ENCODE results near the gene CEP131. TPM values are rescaled to one million over a fixed set of nuclear protein-coding genes. Genes with fewer than 3 reads are reported as not detected.

The CEP131 gene
- total RNA-seq, 2 experiments from 2014 or later = 13.6 to 19.5 TPM

DNA sequence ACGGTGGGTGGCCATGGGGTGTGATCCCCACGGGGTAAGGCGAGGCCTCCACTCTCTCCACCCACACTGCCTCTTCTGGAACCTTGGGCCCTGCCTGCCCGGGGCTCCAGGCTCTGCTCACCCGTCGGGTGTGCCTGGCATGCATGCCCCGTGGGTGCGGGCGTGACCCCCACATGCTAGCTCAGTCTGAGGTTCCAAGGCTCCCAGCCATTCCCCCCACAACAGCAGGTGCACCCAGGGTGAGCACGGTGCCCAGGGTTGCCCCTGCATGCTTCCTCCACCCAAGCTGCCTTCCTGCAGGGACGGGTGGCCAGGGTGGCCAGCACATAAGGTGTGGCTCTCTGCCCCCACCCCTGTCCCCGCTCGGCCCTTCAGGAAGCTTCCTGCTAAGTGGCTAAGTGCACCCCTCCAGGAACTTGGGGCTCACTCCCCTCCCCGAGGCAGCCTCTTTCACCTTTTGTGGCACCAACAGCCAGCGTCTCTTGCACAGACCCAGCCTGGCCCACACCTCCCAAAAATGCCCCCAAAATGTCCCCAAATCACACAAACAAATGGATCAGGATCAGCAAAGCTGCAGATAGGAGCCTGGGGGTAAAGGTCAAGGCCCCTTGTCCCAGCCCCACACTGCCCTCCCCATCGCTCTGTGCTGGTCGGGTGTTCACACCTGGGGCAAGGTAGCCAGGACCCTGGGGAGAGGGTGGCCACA, 78.9 kb downstream of the CEP131 start:
- ChIA-PET POLR2A (no interaction called here), CTCF (interaction anchor here (1.0 to 2.2 kb wide), 3 partner anchors 9 to 341 kb away, joined by 3 to 7 read pairs (median 4); partner anchors contain the start of genes NDUFAF8 and TEPSIN)
- H3K9me3 Mint-ChIP-seq = peaks cover 4% of the 10 kb centered on the region
- H3K4me3 Mint-ChIP-seq = no peak overlapping the region
- no peaks in the 10 kb centered on the region for H3K4me1 Mint-ChIP-seq
- no peak overlapping the region for H3K27ac Mint-ChIP-seq
- no peak for DNase-seq
- no peaks in the 10 kb centered on the region for H3K27me3 Mint-ChIP-seq
- H3K36me3 Mint-ChIP-seq (ENCODE audit: low read depth) = no peaks in the 10 kb centered on the region

DNA sequence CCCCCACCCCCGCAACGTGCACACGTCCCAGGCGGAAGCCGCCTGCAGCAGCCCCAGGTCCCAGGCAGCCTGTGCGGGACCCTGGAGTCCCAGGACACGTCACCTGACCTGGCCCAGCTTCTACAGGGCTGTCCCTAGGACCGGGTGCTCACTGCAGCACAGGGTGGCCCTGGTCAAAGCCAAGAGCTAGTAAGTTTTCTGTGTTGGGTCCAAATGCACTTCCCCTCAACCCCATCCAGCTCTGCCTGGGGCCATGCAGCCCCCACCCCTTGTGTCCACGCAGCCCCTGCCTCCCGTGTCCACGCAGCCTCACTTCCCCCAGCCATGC, 79.6 kb downstream of the CEP131 start:
- DNase-seq = no peak
- Mint-ChIP-seq H3K4me1 (no peaks in the 10 kb centered on the region), H3K4me3 (no peak overlapping the region), H3K27ac (no peak overlapping the region), H3K36me3 (ENCODE audit: low read depth) (no peaks in the 10 kb centered on the region), H3K9me3 (peaks cover 11% of the 10 kb centered on the region), H3K27me3 (no peaks in the 10 kb centered on the region)
- ChIA-PET CTCF (interaction anchor here (0.7 to 2.2 kb wide), 4 partner anchors 9 to 342 kb away, joined by 3 to 7 read pairs (median 4); partner anchors contain the start of genes NDUFAF8 and TEPSIN), POLR2A (no interaction called here)

DNA sequence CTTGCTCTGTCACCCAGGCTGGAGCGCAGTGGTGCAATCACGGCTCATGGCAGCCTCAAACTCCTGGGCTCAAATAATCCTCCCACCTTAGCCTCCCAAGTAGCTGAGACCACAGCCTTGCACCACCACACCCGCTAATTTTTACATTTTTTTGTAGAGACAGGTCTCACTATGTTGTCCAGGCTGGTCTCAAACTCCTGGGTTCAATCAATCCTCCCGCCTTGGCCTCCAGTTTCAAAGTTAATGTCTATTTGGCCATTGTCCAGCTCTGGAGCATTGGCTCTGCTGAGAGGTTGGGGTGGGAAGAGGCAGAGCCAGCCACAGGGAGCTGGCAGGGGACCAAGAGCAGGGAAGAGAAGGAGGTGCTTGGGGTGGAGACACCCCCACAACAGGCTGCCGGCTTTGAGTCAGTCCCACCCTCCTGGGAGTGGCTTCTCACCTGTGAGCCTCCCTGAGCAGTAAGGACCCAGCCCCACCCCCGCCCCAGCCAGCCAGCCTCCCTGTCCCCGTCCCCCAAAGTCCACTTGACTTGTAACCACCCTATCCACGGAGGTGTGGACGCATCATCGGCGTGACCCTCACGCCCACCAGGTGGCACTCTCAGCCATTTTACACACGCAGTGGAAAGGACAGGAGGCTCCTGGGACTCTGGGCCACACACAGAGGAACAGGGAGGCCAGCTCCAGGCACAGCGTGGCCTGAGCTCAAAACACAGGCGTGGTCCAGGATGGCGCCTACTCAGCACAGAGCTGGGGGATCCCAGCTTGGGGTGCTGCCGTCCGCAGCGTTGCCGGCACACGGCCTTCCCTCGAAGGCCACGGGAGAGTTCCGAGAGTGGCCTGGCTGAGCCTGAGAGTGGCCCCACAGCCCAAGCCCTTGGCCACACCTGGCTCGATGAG, 80.2 kb downstream of the CEP131 start:
- H3K27ac Mint-ChIP-seq = no peak overlapping the region

DNA sequence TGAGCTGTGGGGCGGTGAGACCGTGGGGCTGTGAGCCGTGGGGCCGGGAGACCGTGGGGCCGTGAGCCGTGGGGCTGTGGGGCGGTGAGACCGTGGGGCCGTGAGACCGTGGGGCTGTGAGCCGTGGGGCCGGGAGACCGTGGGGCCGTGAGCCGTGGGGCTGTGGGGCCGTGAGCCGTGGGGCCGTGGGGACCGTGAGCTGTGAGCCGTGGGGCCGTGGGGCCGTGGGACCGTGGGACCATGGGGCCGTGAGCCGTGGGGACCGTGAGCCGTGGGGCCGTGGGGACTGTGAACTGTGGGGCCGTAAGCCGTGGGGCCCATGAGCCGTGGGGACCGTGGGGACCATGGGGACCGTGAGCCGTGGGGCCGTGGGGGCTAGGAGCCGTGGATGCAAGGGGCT, 82.1 kb downstream of the CEP131 start:
- POLR2A ChIA-PET = no interaction called here
- Mint-ChIP-seq H3K9me3 (peaks cover 19% of the 10 kb centered on the region), H3K4me1 (no peaks in the 10 kb centered on the region), H3K36me3 (ENCODE audit: low read depth) (no peaks in the 10 kb centered on the region), H3K4me3 (no peak overlapping the region), H3K27me3 (no peaks in the 10 kb centered on the region), H3K27ac (no peak overlapping the region)
- no peak for DNase-seq
- CTCF ChIA-PET = no interaction called here

More for the DNA sequence above, 80.2 kb downstream of the CEP131 start:
- Mint-ChIP-seq H3K4me3 (no peak overlapping the region), H3K4me1 (no peaks in the 10 kb centered on the region), H3K9me3 (peaks cover 17% of the 10 kb centered on the region), H3K27me3 (no peaks in the 10 kb centered on the region), H3K36me3 (ENCODE audit: low read depth) (no peaks in the 10 kb centered on the region)
- ChIA-PET CTCF (interaction anchor here (0.6 to 2.2 kb wide), 8 partner anchors 10 to 342 kb away, joined by 3 to 7 read pairs (median 3); partner anchors contain the start of genes NDUFAF8 and TEPSIN), POLR2A (no interaction called here)
- peak; percentile 71 for DNase-seq

GRCh38 chr17:81140018-81140417, 82.7 kb downstream of the CEP131 start:
- Mint-ChIP-seq H3K4me3 (no peak overlapping the region), H3K27me3 (no peaks in the 10 kb centered on the region), H3K9me3 (peaks cover 19% of the 10 kb centered on the region), H3K27ac (no peak overlapping the region), H3K4me1 (no peaks in the 10 kb centered on the region), H3K36me3 (ENCODE audit: low read depth) (no peaks in the 10 kb centered on the region)
- no peak for DNase-seq
- ChIA-PET POLR2A (no interaction called here), CTCF (no interaction called here)

Other genes starting within 250 kb of the CEP131 start
- 10 to 100 TPM; 31.3 to 32.9 TPM for gene CHMP6, start 231.1 kb downstream of the CEP131 start, total RNA-seq
- gene BAIAP2, start 187.8 kb downstream of the CEP131 start, total RNA-seq = 1 to 10 TPM; 2.8 TPM
- gene PVALEF, start 57.5 kb downstream of the CEP131 start, total RNA-seq = not detected
- under 1 TPM; 0.25 to 0.31 TPM for gene AATK, start 56.7 kb downstream of the CEP131 start, total RNA-seq
- 10 to 100 TPM; 54.5 to 63.2 TPM for gene TEPSIN, start 16.1 kb upstream of the CEP131 start, total RNA-seq
- 10 to 100 TPM; 30.7 to 39.0 TPM for gene NDUFAF8, start 16.4 kb upstream of the CEP131 start, total RNA-seq
- 100 to 1,000 TPM in 1 of 2 experiments, 10 to 100 TPM in 1; 94.4 to 109 TPM for gene SLC38A10, start 72.3 kb upstream of the CEP131 start, total RNA-seq
- gene BAHCC1, start 172.5 kb upstream of the CEP131 start, total RNA-seq = not detected

All from activated CD4-positive, alpha-beta T cell treated with anti-CD3 and anti-CD28 coated beads, Interleukin-2, amount 10 ng/mL, durations not matched to agents 7 days and 5 days (primary cell).